H9 (cell line): Measurements from ENCODE around the gene SIVA1. TPM values are rescaled to one million over a fixed set of nuclear protein-coding genes. Genes with fewer than 3 reads are reported as not detected.

ENCODE experiments used
- DNase-seq: peaks from one replicate; pipeline ENCODE4 v3.0.0-alpha.2; 2017
- H2AFZ ChIP-seq: one replicate; pipeline ENCODE4 v1.6.1; 2013; ENCODE audit warnings: mild to moderate bottlenecking, low read length, control low read depth, moderate library complexity
- H2AK5ac ChIP-seq: 2 replicates; pipeline ENCODE4 v1.6.1; 2013; ENCODE audit warnings: low read length, control low read depth, mixed read lengths; ENCODE audit not compliant: insufficient read length
- H2BK120ac ChIP-seq: one replicate; pipeline ENCODE4 v1.6.1; 2013; ENCODE audit warnings: low read depth, mild to moderate bottlenecking, low read length, control low read depth, inconsistent platforms; ENCODE audit not compliant: poor library complexity, severe bottlenecking
- H2BK12ac ChIP-seq: 2 replicates; pipeline ENCODE4 v1.6.1; 2013; ENCODE audit warnings: low read length, control low read depth, mixed read lengths, low read depth; ENCODE audit not compliant: insufficient read length
- H2BK15ac ChIP-seq: 2 replicates; pipeline ENCODE4 v1.6.1; 2013; ENCODE audit warnings: low read depth, low read length, control low read depth
- H2BK20ac ChIP-seq: one replicate; pipeline ENCODE4 v1.6.1; 2013; ENCODE audit warnings: low read depth, mild to moderate bottlenecking, low read length, control low read depth, inconsistent platforms; ENCODE audit not compliant: poor library complexity, severe bottlenecking
- H2BK5ac ChIP-seq: 2 replicates; pipeline ENCODE4 v1.6.1; 2013; ENCODE audit warnings: low read length, control low read depth, mixed read lengths; ENCODE audit not compliant: insufficient read length
- H3K14ac ChIP-seq: 2 replicates; pipeline ENCODE4 v1.6.1; 2013; ENCODE audit warnings: low read length, control low read depth; ENCODE audit not compliant: insufficient read depth
- H3K18ac ChIP-seq: 2 replicates; pipeline ENCODE4 v1.6.1; 2013; ENCODE audit warnings: low read depth, mild to moderate bottlenecking, mixed read lengths, low read length, control low read depth; ENCODE audit not compliant: insufficient read length
- H3K23ac ChIP-seq: 2 replicates; pipeline ENCODE4 v1.6.1; 2013; ENCODE audit warnings: low read length, control low read depth, mixed read lengths, low read depth; ENCODE audit not compliant: insufficient read length
- H3K23me2 ChIP-seq: 2 replicates; pipeline ENCODE4 v1.6.1; 2013; ENCODE audit warnings: low read depth, mild to moderate bottlenecking, mixed read lengths, low read length, control low read depth; ENCODE audit not compliant: insufficient read length, poor library complexity, severe bottlenecking
- H3K27ac ChIP-seq: 2 replicates; pipeline ENCODE4 v1.5.1; 2013; ENCODE audit warnings: low read length, control low read depth, mixed read lengths, low read depth; ENCODE audit not compliant: insufficient read length
- H3K27me3 ChIP-seq: 2 replicates; pipeline ENCODE4 v1.6.1; 2013; ENCODE audit warnings: low read length, control low read depth, inconsistent platforms; ENCODE audit not compliant: insufficient read depth
- H3K4ac ChIP-seq: 2 replicates; pipeline ENCODE4 v1.6.1; 2013; ENCODE audit warnings: low read depth, mild to moderate bottlenecking, control low read depth, inconsistent platforms, low read length, moderate library complexity
- H3K4me1 ChIP-seq: 2 replicates; pipeline ENCODE4 v1.6.1; 2013; ENCODE audit warnings: low read length, control low read depth, inconsistent platforms; ENCODE audit not compliant: insufficient read depth
- H3K4me2 ChIP-seq: 2 replicates; pipeline ENCODE4 v1.6.1; 2013; ENCODE audit warnings: low read length, control low read depth, mixed read lengths; ENCODE audit not compliant: insufficient read length, insufficient read depth
- H3K56ac ChIP-seq: 2 replicates; pipeline ENCODE4 v1.6.1; 2013; ENCODE audit warnings: low read depth, mild to moderate bottlenecking, mixed read lengths, low read length, control low read depth; ENCODE audit not compliant: insufficient read length
- H3K79me1 ChIP-seq: 2 replicates; pipeline ENCODE4 v1.6.1; 2013; ENCODE audit warnings: low read depth, mild to moderate bottlenecking, moderate library complexity, low read length, control low read depth, inconsistent platforms; ENCODE audit not compliant: insufficient read depth, poor library complexity, severe bottlenecking
- H3K79me2 ChIP-seq: 2 replicates; pipeline ENCODE4 v1.6.1; 2013; ENCODE audit warnings: low read length, control low read depth, inconsistent platforms; ENCODE audit not compliant: insufficient read depth
- H3K9ac ChIP-seq: 2 replicates; pipeline ENCODE4 v1.6.1; 2013; ENCODE audit warnings: low read length, control low read depth, mixed read lengths; ENCODE audit not compliant: insufficient read length; ENCODE audit errors: extremely low read depth
- H3K9me3 ChIP-seq: one replicate; pipeline ENCODE4 v1.6.1; 2013; ENCODE audit warnings: low read depth, low read length, inconsistent platforms; ENCODE audit not compliant: control insufficient read depth
- H3T11ph ChIP-seq: one replicate; pipeline ENCODE4 v1.6.1; 2013; ENCODE audit warnings: mild to moderate bottlenecking, low read length, control low read depth, inconsistent platforms
- H4K20me1 ChIP-seq: one replicate; pipeline ENCODE4 v1.6.1; 2013; ENCODE audit not compliant: control insufficient read depth, insufficient read length, insufficient read depth
- H4K5ac ChIP-seq: 2 replicates; pipeline ENCODE4 v1.6.1; 2013; ENCODE audit warnings: low read depth, mild to moderate bottlenecking, mixed read lengths, low read length, control low read depth; ENCODE audit not compliant: insufficient read length
- H4K8ac ChIP-seq: replicated peaks from 2 replicates; pipeline ENCODE4 v1.6.1; 2013; ENCODE audit warnings: low read length, control low read depth, mixed read lengths, low read depth; ENCODE audit not compliant: insufficient read length
- H4K91ac ChIP-seq: 2 replicates; pipeline ENCODE4 v1.6.1; 2013; ENCODE audit warnings: low read depth, mild to moderate bottlenecking, moderate library complexity, mixed read lengths, low read length, control low read depth; ENCODE audit not compliant: insufficient read length
- H3K27ac Mint-ChIP-seq, 3 experiments: 2 replicates in 2 of 3; 3 replicates in 1 of 3; pipeline ENCODE4 v1.8.0; 2020 to 2021; ENCODE audit warnings: mixed read lengths in 3 of 3, mild to moderate bottlenecking in 1 of 3, moderate library complexity in 1 of 3
- H3K27me3 Mint-ChIP-seq: 2 replicates; pipeline ENCODE4 v1.8.0; 2021; ENCODE audit warnings: low read depth, mild to moderate bottlenecking, moderate library complexity, mixed read lengths
- H3K36me3 Mint-ChIP-seq, 3 experiments: 2 replicates in 2 of 3; 3 replicates in 1 of 3; pipeline ENCODE4 v1.8.0; 2020 to 2021; ENCODE audit warnings: low read depth in 3 of 3, mixed read lengths in 3 of 3; ENCODE audit not compliant: insufficient read depth in 1 of 3
- H3K4me1 Mint-ChIP-seq, 2 experiments: 2 replicates each; pipeline ENCODE4 v1.8.0; 2020; ENCODE audit warnings: mixed read lengths in 2 of 2
- H3K4me3 Mint-ChIP-seq, 2 experiments: 2 replicates in 1 of 2; 3 replicates in 1 of 2; pipeline ENCODE4 v1.8.0; 2020 to 2021; ENCODE audit warnings: mild to moderate bottlenecking in 2 of 2, mixed read lengths in 2 of 2, moderate library complexity in 1 of 2
- H3K9me3 Mint-ChIP-seq, 2 experiments: 2 replicates in 1 of 2; 3 replicates in 1 of 2; pipeline ENCODE4 v1.8.0; 2020; ENCODE audit warnings: mild to moderate bottlenecking in 2 of 2, mixed read lengths in 2 of 2, moderate library complexity in 1 of 2
- WGBS: extraction: QIAGEN DNeasy Blood & Tissue Kit; methylation state at CpG from one replicate; pipeline ENCODE4 v1.1.7; 2013; ENCODE audit warnings: missing lambda C conversion rate, low lambda C conversion rate, mixed read lengths; ENCODE audit not compliant: insufficient read length; ENCODE audit errors: extremely low coverage; 5-methylcytosine and 5-hydroxymethylcytosine counted together
- total RNA-seq: library from RNA; stranded (reverse); gene quantifications from 2 replicates; pipeline ENCODE4 v1.2.1, GENCODE V29; 2021
- TF ChIP-seq, protein P1 (sequence below): fragments of 200-600 bp; sonication (generic); conservative IDR thresholded peaks from 3 replicates; pipeline ENCODE4 v1.8.0; 2021; ENCODE audit warnings: antibody characterized with exemption, mild to moderate bottlenecking

Gene SIVA1
- total RNA-seq, 1 experiment from 2014 or later: 125 TPM

DNA sequence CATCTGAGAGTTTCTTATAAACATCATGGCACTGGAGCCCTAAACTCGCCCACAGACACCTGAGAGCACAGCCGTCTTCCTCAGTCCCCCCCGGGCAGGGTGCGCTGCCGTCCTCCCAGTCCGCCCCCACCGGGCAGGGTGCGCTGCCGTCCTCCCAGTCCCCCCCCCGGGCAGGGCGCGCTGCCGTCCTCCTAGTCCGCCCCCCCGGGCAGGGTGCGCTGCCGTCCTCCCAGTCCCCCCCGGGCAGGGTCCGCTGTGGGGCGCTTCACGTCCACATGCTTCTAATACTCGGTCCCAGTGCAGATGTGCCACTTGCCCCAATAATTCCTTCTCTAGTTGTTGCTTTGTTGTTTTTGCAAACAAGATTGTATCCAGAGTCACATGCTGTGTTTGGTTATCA, 35.8 kb upstream of the SIVA1 start:
- no peaks in the 10 kb centered on the region for H3K4me1 ChIP-seq
- peaks cover 2 to 33% (median 27%) of the 10 kb centered on the region in 3 experiments; a peak in 6 of 7 replicates for H3K36me3 Mint-ChIP-seq
- H3K23ac ChIP-seq: no peak overlapping the region
- no peak overlapping the region for H3K56ac ChIP-seq
- H3K4me1 Mint-ChIP-seq: no peaks in the 10 kb centered on the region
- H3K79me2 ChIP-seq: no peaks in the 10 kb centered on the region
- H3T11ph ChIP-seq: no peak overlapping the region
- H3K9me3 ChIP-seq: no peaks in the 10 kb centered on the region
- H3K23me2 ChIP-seq: no peaks in the 10 kb centered on the region
- no peak overlapping the region for H3K27ac ChIP-seq
- TF ChIP-seq, protein P1, sequence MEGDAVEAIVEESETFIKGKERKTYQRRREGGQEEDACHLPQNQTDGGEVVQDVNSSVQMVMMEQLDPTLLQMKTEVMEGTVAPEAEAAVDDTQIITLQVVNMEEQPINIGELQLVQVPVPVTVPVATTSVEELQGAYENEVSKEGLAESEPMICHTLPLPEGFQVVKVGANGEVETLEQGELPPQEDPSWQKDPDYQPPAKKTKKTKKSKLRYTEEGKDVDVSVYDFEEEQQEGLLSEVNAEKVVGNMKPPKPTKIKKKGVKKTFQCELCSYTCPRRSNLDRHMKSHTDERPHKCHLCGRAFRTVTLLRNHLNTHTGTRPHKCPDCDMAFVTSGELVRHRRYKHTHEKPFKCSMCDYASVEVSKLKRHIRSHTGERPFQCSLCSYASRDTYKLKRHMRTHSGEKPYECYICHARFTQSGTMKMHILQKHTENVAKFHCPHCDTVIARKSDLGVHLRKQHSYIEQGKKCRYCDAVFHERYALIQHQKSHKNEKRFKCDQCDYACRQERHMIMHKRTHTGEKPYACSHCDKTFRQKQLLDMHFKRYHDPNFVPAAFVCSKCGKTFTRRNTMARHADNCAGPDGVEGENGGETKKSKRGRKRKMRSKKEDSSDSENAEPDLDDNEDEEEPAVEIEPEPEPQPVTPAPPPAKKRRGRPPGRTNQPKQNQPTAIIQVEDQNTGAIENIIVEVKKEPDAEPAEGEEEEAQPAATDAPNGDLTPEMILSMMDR: no peak
- H3K18ac ChIP-seq: no peak overlapping the region
- no peak overlapping the region for H4K91ac ChIP-seq
- no peak overlapping the region for H3K14ac ChIP-seq
- no peak overlapping the region for H2BK20ac ChIP-seq
- no peak overlapping the region for H3K9ac ChIP-seq
- H3K9me3 Mint-ChIP-seq: no peaks in the 10 kb centered on the region; a peak in 1 of 5 replicates
- no peak overlapping the region for H2BK5ac ChIP-seq
- peaks cover 3% of the 10 kb centered on the region for H4K20me1 ChIP-seq
- H2AK5ac ChIP-seq: no peak overlapping the region
- DNase-seq: no peak
- no peak overlapping the region for H3K27ac Mint-ChIP-seq
- H2BK12ac ChIP-seq: no peak overlapping the region
- no peak overlapping the region for H2BK15ac ChIP-seq
- H4K8ac ChIP-seq: no peak overlapping the region
- H3K4me3 Mint-ChIP-seq: no peak overlapping the region
- no CpG with 5 or more reads among the region's 22 CpGs for WGBS
- no peak overlapping the region for H3K4me2 ChIP-seq
- no peak overlapping the region for H2BK120ac ChIP-seq
- peaks cover 1% of the 10 kb centered on the region; the same call in 1 of the 2 replicates for H3K27me3 Mint-ChIP-seq
- no peak overlapping the region for H3K4ac ChIP-seq
- no peaks in the 10 kb centered on the region for H3K27me3 ChIP-seq
- no peaks in the 10 kb centered on the region for H3K79me1 ChIP-seq
- H2AFZ ChIP-seq: no peak overlapping the region
- no peak overlapping the region for H4K5ac ChIP-seq
